GM18909 (cell line): ENCODE data around the gene DMWD.

ENCODE experiments used
- ATAC-seq: cut with Tn5 transposase; IDR thresholded peaks from one replicate; pipeline ENCODE4 v1.9.1; 2021; ENCODE audit warnings: mild to moderate bottlenecking; ENCODE audit not compliant: unreplicated experiment, poor library complexity

Gene DMWD

GRCh38 chr19:45792470-45793177, at the start of gene DMWD:
DMWD (minus strand) TSS chr19:45792845; CDS start chr19:45792756, 89 bp downstream.
- peak; percentile 91 for ATAC-seq

GRCh38 chr19:45842198-45842597, 49.6 kb upstream of the DMWD start:
- ATAC-seq = no peak

GRCh38 chr19:45834970-45835369, 42.3 kb upstream of the DMWD start:
- no peak for ATAC-seq

- ATAC-seq = no peak
Measured at GRCh38 chr19:45828945-45829344, 36.3 kb upstream of the DMWD start.

- ATAC-seq = no peak
Measured at GRCh38 chr19:45828523-45828922, 35.9 kb upstream of the DMWD start.

GRCh38 chr19:45827459-45828093, 34.9 kb upstream of the DMWD start:
- no peak for ATAC-seq

- ATAC-seq = no peak
Measured at GRCh38 chr19:45826934-45827333, 34.3 kb upstream of the DMWD start.

- no peak for ATAC-seq
Measured at GRCh38 chr19:45825917-45826893, 33.6 kb upstream of the DMWD start.

GRCh38 chr19:45825263-45825605, 32.6 kb upstream of the DMWD start:
- ATAC-seq = no peak

GRCh38 chr19:45824531-45825262, 32.1 kb upstream of the DMWD start:
- ATAC-seq = no peak

- no peak for ATAC-seq
Measured at GRCh38 chr19:45824041-45824471, 31.4 kb upstream of the DMWD start.

- no peak for ATAC-seq
Measured at GRCh38 chr19:45823182-45823581, 30.5 kb upstream of the DMWD start.

- no peak for ATAC-seq
Measured at GRCh38 chr19:45822716-45823115, 30.1 kb upstream of the DMWD start.

- no peak for ATAC-seq
Measured at GRCh38 chr19:45821570-45821969, 28.9 kb upstream of the DMWD start.

GRCh38 chr19:45821103-45821521, 28.5 kb upstream of the DMWD start:
- ATAC-seq = no peak

GRCh38 chr19:45820413-45821102, 27.9 kb upstream of the DMWD start:
- no peak for ATAC-seq

GRCh38 chr19:45819769-45820168, 27.1 kb upstream of the DMWD start:
- no peak for ATAC-seq

- ATAC-seq = no peak
Measured at GRCh38 chr19:45817725-45818301, 25.2 kb upstream of the DMWD start.

GRCh38 chr19:45817010-45817724, 24.5 kb upstream of the DMWD start:
- peak; percentile 81 for ATAC-seq
